ENCODE results near the gene CTSA. TPM values are rescaled to one million over a fixed set of nuclear protein-coding genes. Genes with fewer than 3 reads are reported as not detected.
A peak's percentile ranks its signal among the peaks of the same experiment; 100 is the strongest.

CTSA gene
- total and polyA plus RNA-seq, 9 of the 15 experiments (the other 6 are each of a cell fraction or from before 2014, with no cell fraction given): 8.8 to 61.7 (median 28.3) TPM

DNA sequence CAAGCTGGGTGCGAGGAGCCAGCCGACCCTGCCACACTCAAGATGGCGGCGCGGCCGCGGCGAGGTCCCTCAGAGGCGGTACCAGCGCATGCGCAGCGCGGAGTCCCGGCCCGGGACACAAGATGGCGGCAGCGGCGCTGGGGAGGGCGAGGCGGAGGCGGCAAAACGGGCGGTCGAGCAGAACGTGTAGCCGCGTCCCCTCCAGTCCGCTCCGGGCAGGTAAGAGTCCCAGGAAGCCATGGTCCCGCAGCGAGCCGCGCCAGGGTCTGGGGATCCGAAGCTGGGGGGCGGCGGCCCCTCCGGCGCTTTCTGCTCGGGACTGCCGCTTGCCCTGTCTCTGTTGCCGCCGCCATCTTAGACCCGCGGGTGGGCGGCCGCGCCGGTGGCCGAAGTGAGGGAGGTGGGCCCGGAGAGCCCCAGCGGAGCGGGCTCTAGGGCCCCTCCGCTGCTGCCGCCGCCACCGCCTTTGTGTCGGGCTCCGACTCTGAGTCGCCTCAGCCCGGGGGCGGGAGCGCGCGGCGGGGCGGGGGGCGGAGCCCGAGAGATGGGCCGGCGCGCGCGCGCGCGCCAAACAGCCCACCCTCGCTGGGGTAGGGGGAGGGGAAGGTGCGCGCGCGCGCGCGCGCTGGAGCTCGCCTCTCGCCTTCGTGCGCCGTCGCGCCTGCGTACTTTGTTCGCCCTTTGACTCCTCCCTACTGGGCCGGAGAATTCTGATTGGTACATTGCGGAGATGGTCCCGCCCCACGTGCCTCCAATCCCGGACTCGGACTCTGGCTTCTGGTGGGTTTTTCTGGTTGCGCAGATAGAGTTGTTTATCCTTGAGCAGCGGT lies 43.7 kb downstream of the CTSA start, which contains the start of gene PCIF1 (continued):
- TF ChIP-seq, protein P1, sequence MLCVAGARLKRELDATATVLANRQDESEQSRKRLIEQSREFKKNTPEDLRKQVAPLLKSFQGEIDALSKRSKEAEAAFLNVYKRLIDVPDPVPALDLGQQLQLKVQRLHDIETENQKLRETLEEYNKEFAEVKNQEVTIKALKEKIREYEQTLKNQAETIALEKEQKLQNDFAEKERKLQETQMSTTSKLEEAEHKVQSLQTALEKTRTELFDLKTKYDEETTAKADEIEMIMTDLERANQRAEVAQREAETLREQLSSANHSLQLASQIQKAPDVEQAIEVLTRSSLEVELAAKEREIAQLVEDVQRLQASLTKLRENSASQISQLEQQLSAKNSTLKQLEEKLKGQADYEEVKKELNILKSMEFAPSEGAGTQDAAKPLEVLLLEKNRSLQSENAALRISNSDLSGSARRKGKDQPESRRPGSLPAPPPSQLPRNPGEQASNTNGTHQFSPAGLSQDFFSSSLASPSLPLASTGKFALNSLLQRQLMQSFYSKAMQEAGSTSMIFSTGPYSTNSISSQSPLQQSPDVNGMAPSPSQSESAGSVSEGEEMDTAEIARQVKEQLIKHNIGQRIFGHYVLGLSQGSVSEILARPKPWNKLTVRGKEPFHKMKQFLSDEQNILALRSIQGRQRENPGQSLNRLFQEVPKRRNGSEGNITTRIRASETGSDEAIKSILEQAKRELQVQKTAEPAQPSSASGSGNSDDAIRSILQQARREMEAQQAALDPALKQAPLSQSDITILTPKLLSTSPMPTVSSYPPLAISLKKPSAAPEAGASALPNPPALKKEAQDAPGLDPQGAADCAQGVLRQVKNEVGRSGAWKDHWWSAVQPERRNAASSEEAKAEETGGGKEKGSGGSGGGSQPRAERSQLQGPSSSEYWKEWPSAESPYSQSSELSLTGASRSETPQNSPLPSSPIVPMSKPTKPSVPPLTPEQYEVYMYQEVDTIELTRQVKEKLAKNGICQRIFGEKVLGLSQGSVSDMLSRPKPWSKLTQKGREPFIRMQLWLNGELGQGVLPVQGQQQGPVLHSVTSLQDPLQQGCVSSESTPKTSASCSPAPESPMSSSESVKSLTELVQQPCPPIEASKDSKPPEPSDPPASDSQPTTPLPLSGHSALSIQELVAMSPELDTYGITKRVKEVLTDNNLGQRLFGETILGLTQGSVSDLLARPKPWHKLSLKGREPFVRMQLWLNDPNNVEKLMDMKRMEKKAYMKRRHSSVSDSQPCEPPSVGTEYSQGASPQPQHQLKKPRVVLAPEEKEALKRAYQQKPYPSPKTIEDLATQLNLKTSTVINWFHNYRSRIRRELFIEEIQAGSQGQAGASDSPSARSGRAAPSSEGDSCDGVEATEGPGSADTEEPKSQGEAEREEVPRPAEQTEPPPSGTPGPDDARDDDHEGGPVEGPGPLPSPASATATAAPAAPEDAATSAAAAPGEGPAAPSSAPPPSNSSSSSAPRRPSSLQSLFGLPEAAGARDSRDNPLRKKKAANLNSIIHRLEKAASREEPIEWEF (CRISPR knock-in tag; IDR thresholded peaks at IDR 0.05): no peak; the same call in 1 of the 2 replicates
- TF ChIP-seq FOXP1 (CRISPR knock-in tag; IDR thresholded peaks at IDR 0.05): peak; percentile 71; the same call in 1 of the 2 replicates
- peak; percentile 86 for TF ChIP-seq ZNF12 (CRISPR knock-in tag; IDR thresholded peaks at IDR 0.05)
- TF ChIP-seq, protein P2, sequence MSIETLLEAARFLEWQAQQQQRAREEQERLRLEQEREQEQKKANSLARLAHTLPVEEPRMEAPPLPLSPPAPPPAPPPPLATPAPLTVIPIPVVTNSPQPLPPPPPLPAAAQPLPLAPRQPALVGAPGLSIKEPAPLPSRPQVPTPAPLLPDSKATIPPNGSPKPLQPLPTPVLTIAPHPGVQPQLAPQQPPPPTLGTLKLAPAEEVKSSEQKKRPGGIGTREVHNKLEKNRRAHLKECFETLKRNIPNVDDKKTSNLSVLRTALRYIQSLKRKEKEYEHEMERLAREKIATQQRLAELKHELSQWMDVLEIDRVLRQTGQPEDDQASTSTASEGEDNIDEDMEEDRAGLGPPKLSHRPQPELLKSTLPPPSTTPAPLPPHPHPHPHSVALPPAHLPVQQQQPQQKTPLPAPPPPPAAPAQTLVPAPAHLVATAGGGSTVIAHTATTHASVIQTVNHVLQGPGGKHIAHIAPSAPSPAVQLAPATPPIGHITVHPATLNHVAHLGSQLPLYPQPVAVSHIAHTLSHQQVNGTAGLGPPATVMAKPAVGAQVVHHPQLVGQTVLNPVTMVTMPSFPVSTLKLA (conservative IDR thresholded peaks at IDR 0.05): peak; percentile 78 to 83
- TF ChIP-seq CBX8 (IDR thresholded peaks at IDR 0.05; ENCODE audit: borderline replicate concordance, extremely low read depth, low read depth, low read length, poor library complexity, severe bottlenecking): no peak
- no peak for TF ChIP-seq ZNF184 (CRISPR knock-in tag; IDR thresholded peaks at IDR 0.05)
- TF ChIP-seq KAT8 (IDR thresholded peaks at IDR 0.05; ENCODE audit: low read depth): peak; percentile 49; the same call in 1 of the 2 replicates
- no peak for TF ChIP-seq KAT7 (CRISPR knock-in tag; IDR thresholded peaks at IDR 0.05; ENCODE audit: borderline replicate concordance)
- no peak for TF ChIP-seq KAT2B (IDR thresholded peaks at IDR 0.05; ENCODE audit: low read depth, low read length)
- no peak for TF ChIP-seq ZNF740 (CRISPR knock-in tag; IDR thresholded peaks at IDR 0.05)
- no peak for TF ChIP-seq ZNF740 (tag; IDR thresholded peaks at IDR 0.05)
- no peak for TF ChIP-seq GTF3C2 (IDR thresholded peaks at IDR 0.05; ENCODE audit: borderline replicate concordance, extremely low read depth, insufficient read length)
- TF ChIP-seq ZNF146 (CRISPR knock-in tag; IDR thresholded peaks at IDR 0.05; ENCODE audit: unreplicated experiment): no peak
- no peak for TF ChIP-seq BRCA1 (IDR thresholded peaks at IDR 0.05)
- no peak for TF ChIP-seq BRCA1 (CRISPR knock-in tag; IDR thresholded peaks at IDR 0.05)
- peak; percentile 91; the same call in 1 of the 2 replicates for TF ChIP-seq NR1H2 (CRISPR knock-in tag; IDR thresholded peaks at IDR 0.05)

Data from K562 (cell line).